Mesodermal cell (in vitro differentiated cells): ENCODE data around the gene LIMCH1.

Source experiments
- H3K27ac ChIP-seq: 2 replicates; pipeline ENCODE4 v1.7.0; 2013; ENCODE audit warnings: mild to moderate bottlenecking, low read depth, low read length, moderate library complexity; ENCODE audit not compliant: severe bottlenecking
- H3K36me3 ChIP-seq: 2 replicates; pipeline ENCODE4 v1.7.1; 2013; ENCODE audit warnings: mild to moderate bottlenecking, low read length, moderate library complexity; ENCODE audit not compliant: control insufficient read depth, insufficient read depth
- H3K4me1 ChIP-seq: one replicate; pipeline ENCODE4 v1.7.1; 2013; ENCODE audit warnings: mild to moderate bottlenecking, low read length; ENCODE audit not compliant: insufficient read depth, control insufficient read depth, poor library complexity, severe bottlenecking
- H3K4me3 ChIP-seq: 2 replicates; pipeline ENCODE4 v1.7.0; 2013; ENCODE audit warnings: low read length, control low read depth, mild to moderate bottlenecking; ENCODE audit not compliant: insufficient read depth, poor library complexity, severe bottlenecking; ENCODE audit errors: extremely low read depth
- H3K9me3 ChIP-seq: 2 replicates; pipeline ENCODE4 v1.7.1; 2013; ENCODE audit warnings: mild to moderate bottlenecking, low read length, moderate library complexity; ENCODE audit not compliant: control insufficient read depth
- WGBS, 2 experiments: methylation state at CpG; one replicate each; pipeline ENCODE4 v1.1.5; 2013; ENCODE audit warnings: missing lambda C conversion rate in 2 of 2; ENCODE audit not compliant: insufficient coverage in 2 of 2; 5-methylcytosine and 5-hydroxymethylcytosine counted together

LIMCH1 gene

GRCh38 chr4:41622787-41623186 lies 84.8 kb downstream of the LIMCH1 start:
- H3K36me3 ChIP-seq, result no peaks in the 10 kb centered on the region
- H3K27ac ChIP-seq, result no peak overlapping the region
- H3K4me1 ChIP-seq, result no peaks in the 10 kb centered on the region
- no peaks in the 10 kb centered on the region for H3K9me3 ChIP-seq
- no peak overlapping the region for H3K4me3 ChIP-seq
- WGBS, 2 experiments, result 58 to 88% methylated on average over 1 to 2 of the region's 2 CpGs

- Histone ChIP-seq H3K9me3 (no peaks in the 10 kb centered on the region), H3K27ac (no peak overlapping the region), H3K4me1 (no peaks in the 10 kb centered on the region), H3K36me3 (no peaks in the 10 kb centered on the region), H3K4me3 (no peak overlapping the region)
- WGBS, 2 experiments, result 86 to 90% methylated on average over 2 to 3 of the region's 3 CpGs
These were observed 86.8 kb downstream of the LIMCH1 start for GRCh38 chr4:41624765-41625164.

GRCh38 chr4:41625531-41625930 lies 87.6 kb downstream of the LIMCH1 start:
- H3K4me3 ChIP-seq, result no peak overlapping the region
- WGBS, 2 experiments, result 83 to 100% methylated on average over 1 of the region's 5 CpGs

GRCh38 chr4:41628936-41629335 lies 91.0 kb downstream of the LIMCH1 start:
- Histone ChIP-seq H3K4me3 (no peak overlapping the region), H3K4me1 (no peaks in the 10 kb centered on the region), H3K9me3 (no peaks in the 10 kb centered on the region), H3K36me3 (no peaks in the 10 kb centered on the region), H3K27ac (no peak overlapping the region)
- WGBS, 2 experiments, result no CpG with 5 or more reads among the region's 2 CpGs

More at GRCh38 chr4:41625531-41625930, 87.6 kb downstream of the LIMCH1 start:
- Histone ChIP-seq H3K36me3 (no peaks in the 10 kb centered on the region), H3K27ac (no peak overlapping the region), H3K9me3 (no peaks in the 10 kb centered on the region), H3K4me1 (no peaks in the 10 kb centered on the region)

- no peaks in the 10 kb centered on the region for H3K9me3 ChIP-seq
- no peak overlapping the region for H3K27ac ChIP-seq
- H3K36me3 ChIP-seq, result no peaks in the 10 kb centered on the region
- WGBS, 2 experiments, result 100% methylated on average over 2 of the region's 3 CpGs
- H3K4me3 ChIP-seq, result no peak overlapping the region
- H3K4me1 ChIP-seq, result no peaks in the 10 kb centered on the region
These were observed 93.6 kb downstream of the LIMCH1 start for GRCh38 chr4:41631523-41631922.

- Histone ChIP-seq H3K27ac (no peak overlapping the region), H3K9me3 (no peaks in the 10 kb centered on the region), H3K36me3 (no peaks in the 10 kb centered on the region), H3K4me1 (no peaks in the 10 kb centered on the region), H3K4me3 (no peak overlapping the region)
- 86 to 92% methylated on average over 10 to 11 of the region's 11 CpGs for WGBS, 2 experiments
These were observed 94.6 kb downstream of the LIMCH1 start for GRCh38 chr4:41632481-41633073.

GRCh38 chr4:41633321-41633720 lies 95.4 kb downstream of the LIMCH1 start:
- Histone ChIP-seq H3K4me3 (no peak overlapping the region), H3K36me3 (no peaks in the 10 kb centered on the region), H3K27ac (no peak overlapping the region), H3K9me3 (no peaks in the 10 kb centered on the region), H3K4me1 (no peaks in the 10 kb centered on the region)
- WGBS, 2 experiments, result 87 to 93% methylated on average over 4 of the region's 4 CpGs

- Histone ChIP-seq H3K4me1 (no peaks in the 10 kb centered on the region), H3K36me3 (no peaks in the 10 kb centered on the region), H3K9me3 (no peaks in the 10 kb centered on the region), H3K4me3 (no peak overlapping the region), H3K27ac (no peak overlapping the region)
- 90% methylated on average over 2 of the region's 3 CpGs; no CpG with 5 or more reads in 1 of the 2 experiments for WGBS, 2 experiments
These were observed 97.5 kb downstream of the LIMCH1 start for GRCh38 chr4:41635441-41635840.

- Histone ChIP-seq H3K36me3 (no peaks in the 10 kb centered on the region), H3K9me3 (no peaks in the 10 kb centered on the region), H3K27ac (no peak overlapping the region), H3K4me1 (no peaks in the 10 kb centered on the region), H3K4me3 (no peak overlapping the region)
- 100% methylated on average over 1 of the region's 3 CpGs for WGBS, 2 experiments
These were observed 100.2 kb downstream of the LIMCH1 start for GRCh38 chr4:41638203-41638602.

GRCh38 chr4:41638866-41639265 lies 100.9 kb downstream of the LIMCH1 start:
- no peak overlapping the region for H3K4me3 ChIP-seq
- H3K4me1 ChIP-seq, result no peaks in the 10 kb centered on the region
- H3K9me3 ChIP-seq, result no peaks in the 10 kb centered on the region
- WGBS, 2 experiments, result 100% methylated on average over 1 of the region's 4 CpGs; no CpG with 5 or more reads in 1 of the 2 experiments
- H3K27ac ChIP-seq, result no peak overlapping the region
- H3K36me3 ChIP-seq, result no peaks in the 10 kb centered on the region

GRCh38 chr4:41639291-41639690 lies 101.3 kb downstream of the LIMCH1 start:
- Histone ChIP-seq H3K4me3 (no peak overlapping the region), H3K9me3 (no peaks in the 10 kb centered on the region), H3K36me3 (no peaks in the 10 kb centered on the region), H3K27ac (no peak overlapping the region), H3K4me1 (no peaks in the 10 kb centered on the region)
- WGBS, 2 experiments, result 73 to 82% methylated on average over 1 of the region's 1 CpG
